Stimulated activated CD8-positive, alpha-beta memory T cell treated with anti-CD3 and anti-CD28 coated beads, Interleukin-4, amount 100 ng/mL, for 48 hours (primary cell): ENCODE measurements around the gene LRRC42.

Source experiments
- DNase-seq: peaks from one replicate; pipeline ENCODE4 v3.0.0-alpha.2; 2020

Gene LRRC42

DNA sequence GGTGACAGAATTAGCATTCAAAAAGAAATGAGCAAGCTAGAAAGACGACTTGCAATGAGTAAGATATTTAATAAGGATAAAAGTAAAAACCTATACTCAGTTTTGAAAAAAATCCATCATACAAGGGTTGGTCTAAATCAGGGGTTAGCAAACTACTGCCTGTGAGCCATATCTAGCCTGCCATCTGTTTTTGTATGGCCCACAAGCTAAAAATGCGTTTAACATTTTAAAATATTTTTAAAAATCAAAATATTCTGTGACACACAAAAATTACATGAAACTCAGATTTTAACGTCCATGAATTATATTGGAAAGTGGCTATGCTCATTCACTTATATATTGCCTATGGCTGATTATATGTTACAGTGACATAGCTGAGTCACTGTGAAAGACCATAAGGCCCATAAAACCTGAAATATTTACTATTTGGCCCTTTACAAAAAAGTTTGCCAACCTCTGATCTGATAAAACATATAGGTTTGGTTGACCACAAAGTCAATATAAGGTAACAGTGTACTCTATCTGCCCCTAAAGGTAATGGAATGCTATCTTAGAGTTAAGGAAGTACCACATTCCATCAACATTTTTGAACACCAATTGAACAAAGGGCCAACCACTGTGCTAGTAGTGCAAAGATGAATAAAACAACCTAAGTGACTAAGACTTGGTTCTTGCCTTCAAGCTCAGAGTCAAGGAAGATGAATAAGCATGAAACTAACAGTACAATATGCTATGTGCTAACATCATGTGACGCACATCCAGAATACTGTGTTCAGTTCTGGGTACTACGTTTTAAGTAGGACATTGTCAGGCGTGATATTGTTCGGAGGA lies 3.8 kb upstream of the LRRC42 start:
- no peak for DNase-seq

DNA sequence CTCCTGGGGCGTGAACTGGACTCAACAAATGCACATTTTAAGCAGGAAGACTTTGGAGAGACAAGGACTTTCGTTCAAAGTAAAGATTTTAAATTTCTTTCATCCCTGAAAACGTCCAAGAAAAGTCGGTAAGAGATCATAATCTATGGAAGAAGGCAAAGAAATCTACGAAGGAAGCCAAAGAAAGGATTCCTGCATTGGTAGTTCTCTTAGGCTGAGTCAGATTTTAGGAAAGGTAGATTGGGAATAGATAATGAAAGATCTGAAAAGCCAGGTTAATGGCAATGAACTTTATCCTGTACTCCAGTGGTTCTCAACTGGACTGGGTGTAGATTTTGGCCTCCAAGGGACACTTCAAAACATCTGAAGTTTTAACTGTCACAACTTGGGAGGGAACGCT lies 3.1 kb upstream of the LRRC42 start:
- no peak for DNase-seq

DNA sequence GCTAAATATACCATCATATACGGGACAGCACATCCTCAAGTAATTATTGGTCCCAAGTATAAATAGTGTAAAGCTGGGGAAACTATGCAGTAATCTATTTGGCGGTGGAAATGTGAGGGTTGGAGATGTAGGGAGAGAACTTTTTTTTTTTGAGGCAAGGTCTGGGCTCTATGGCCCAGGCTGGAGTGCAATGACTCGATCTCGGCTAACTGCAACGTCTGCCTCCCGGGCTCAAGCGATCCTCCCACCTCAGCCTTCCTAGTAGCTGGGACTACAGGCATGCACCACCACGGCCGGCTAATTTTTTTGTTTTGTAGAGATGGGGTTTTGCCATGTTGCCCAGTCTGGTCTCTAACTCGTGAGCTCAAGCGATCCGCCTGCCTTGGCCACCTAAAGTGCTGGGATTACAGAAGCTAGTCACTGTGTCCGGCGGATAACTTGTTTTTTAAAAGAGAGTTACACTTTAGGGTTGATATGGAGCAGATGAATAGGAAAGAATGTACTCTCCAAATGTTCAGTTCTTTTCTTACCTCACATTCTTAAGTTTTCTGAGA lies 2.6 kb upstream of the LRRC42 start:
- no peak for DNase-seq

DNA sequence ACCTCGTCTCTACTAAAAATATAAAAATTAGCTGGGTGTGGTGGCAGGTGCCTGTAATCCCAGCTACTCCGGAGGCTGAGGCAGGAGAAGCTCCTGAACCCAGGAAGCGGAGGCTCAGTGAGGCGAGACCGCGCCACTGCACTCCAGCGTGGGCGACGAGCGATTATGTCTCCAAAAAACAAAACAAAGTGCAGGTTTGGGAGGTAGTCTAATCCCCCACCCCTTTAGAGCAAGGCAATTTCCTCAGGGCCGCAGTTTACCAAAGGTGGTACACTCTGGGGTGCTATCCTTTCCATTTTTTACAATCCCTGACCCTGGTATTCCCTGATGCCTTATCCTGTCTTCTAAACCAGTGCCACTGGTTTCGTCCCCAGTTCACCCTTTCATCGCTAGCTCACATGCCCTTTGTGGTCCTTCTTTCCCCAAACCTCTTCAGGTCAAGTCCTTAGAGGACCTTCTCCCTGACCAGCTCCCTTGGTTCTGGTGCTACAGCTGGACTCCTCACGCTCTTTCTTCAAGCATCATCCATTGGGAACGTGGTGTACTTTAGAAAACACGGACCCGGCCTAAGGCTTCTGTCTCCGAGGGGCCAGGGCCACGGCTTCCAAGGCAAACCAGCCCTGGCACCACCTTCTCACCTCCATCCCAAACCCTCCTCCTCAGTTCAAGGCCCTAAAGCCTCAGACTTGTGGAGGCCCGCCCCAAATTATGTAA lies 1.5 kb upstream of the LRRC42 start:
- DNase-seq, result no peak

DNA sequence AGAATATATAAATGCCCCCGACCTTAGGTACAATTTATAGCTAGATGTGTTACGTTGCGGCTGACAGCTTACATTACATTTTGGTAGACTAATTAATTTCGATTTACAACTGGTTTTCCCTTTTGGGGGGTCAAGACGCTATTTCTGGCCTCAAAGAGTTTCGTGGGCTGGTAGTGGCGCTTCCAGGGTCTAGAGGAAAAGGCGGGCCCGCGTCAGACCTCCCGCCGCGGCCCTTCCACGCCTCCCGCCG lies 1.0 kb upstream of the LRRC42 start:
- no peak for DNase-seq

DNA sequence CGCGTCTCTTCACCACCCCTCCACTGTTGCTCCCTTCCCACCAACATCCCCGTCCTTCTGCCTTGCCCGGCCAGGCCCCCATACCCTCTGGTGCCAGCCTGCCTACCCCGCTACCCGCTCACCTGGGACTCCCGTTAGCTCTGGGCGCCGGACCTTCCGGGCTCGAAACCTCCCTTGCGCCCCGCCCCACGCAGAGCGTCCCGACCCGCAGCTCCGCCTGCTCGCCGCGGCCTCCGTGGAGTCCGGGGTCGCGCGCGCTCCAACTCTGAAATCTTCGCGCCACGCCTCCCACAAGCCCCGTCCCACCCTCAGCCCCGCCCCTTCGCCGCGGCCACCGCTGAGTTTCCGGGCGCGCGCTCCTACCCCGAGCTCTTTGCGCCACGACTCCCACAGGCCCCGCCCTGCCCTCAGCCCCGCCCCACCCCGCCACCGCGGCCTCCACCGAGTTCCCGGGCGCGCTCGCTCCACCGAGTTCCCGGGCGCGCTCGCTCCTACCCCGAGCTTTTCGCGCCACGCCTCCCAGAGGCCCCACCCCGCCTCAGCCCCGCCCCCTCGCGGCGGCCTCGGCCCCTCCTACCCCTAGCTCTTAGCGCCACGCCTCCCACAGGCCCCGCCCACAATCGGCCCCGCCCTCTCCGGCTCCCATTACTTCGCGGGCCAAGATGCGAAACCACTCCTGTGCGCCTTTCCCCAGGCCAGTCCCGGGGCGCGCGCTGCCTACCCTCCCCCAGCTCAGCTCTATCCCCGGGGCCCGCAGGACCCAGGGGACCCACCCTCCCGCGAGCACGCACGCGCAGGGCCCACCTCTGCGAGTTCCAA lies 508 bp upstream of the LRRC42 start, which contains the start of gene IFT25:
TSS of gene IFT25 (minus strand) at position 267 of the 819 bp plus-strand sequence. CDS start 5,617 bp downstream, outside the sequence.
- DNase-seq, result peak; percentile 100

DNA sequence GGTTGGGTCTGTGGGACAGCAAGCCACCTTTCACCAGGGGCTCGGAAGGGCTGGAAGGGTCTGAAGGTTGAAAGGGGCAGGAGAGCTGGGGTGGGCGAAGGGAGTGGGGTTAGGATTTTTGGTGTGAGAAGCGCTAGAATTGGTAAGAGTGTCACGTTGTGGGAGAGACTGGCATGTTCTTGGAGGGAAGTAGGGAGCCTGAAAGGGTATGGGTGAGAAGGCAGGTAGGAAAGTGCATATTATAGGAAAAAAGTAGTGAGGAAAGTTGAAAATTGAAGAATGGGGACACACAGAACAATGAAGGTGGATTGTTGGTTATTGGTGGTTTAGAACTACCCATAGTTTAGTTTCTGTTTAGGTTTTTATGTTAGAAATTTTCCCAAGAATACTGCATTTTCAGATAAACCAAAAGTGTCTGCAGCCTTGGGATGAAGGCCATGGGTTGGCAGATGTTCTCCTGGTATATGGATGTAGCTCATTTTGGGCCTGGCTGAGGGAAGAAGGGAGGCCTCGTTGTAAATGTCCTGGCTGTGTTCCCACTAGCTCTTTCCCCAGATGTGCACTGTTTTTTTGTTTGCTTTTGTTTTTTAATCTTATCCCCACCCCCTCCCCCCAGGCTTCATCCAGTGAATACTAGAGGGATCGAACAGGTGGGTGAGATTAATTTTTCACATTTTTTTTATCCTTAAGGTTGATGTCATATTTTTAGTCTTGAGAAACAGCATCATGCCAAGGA lies 1.2 kb downstream of the LRRC42 start:
- DNase-seq, result no peak

DNA sequence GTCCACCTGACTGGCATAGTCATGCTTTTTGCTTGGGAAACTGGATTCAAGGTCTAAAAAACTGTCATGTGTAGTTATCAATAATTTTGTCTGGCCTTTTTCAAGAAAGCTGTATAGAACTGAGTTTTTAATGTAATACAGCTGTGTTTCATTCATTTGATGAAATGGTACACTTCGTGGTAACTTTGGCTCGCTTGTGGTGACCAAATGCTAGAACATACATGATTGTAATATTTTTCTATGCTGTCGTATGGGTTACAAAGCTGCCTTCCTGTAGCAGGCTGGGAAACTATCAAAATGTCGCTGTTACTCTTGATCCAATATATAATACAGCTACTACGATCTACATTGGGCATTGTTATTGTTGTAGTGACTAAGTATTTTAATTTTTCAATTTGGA lies 2.1 kb downstream of the LRRC42 start:
- no peak for DNase-seq

DNA sequence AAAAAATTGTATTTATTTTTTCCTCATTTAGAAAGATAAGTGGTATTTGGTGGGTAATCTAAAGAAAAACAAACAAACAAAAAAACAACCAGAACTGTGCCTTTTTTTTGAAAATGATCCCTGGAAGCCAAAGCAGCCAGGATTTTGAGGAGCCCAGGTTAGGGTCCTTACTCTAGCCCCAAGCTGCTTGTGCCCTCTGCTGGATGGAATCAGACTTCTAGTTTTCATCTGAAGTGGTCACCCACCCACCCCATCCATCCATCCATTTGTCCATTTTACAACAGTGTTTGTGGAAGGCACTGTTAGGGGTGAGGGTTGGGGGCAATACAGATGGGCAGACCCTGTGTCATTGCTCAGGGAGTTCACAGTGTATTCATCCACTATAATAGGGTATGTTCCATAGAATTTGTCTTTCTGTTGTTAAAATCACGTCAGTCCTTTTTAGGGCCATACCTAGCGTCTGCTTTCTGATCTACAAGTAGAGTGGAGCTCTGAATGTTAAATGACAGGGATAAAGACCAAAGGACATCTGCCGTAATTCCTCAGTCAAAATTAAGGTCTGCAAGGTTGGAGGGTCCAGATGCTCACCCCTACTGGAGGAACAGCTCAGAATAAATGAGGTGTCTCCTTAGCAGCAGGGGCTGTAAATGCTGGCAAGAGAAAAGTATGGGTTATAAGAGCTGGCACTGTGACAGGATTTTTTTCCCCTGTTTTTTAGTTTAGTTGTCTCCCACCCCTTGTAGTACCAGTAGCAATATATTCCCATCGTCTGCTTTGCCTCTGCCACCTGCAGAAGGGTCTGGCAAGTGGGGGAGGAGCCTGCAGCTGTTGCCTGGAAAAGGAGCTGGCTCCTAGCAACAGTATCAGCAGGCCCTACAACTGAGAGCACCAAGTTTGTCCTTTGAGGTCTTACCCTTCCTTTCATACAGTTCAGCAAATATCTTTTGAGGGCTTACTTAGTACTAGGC lies 3.2 kb downstream of the LRRC42 start:
- DNase-seq, result peak; percentile 37

DNA sequence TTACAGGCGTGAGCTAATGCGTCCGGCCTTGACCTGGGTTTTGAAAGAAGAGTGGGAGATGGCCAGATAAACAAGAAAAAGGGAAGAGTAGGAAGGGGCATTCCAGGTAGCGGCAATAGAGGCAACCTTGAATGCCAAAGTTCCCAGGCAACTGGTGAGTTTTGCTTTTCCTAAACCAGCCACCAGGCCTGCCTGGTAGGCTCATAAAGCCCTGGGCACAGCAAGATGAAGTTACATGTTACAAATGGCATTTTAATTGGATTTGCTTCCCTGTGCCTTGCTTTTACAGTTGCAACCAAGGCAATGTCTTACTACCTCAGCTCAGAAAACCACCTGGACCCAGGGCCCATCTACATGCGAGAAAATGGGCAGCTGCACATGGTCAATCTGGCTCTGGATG lies 5.5 kb downstream of the LRRC42 start:
- no peak for DNase-seq

DNA sequence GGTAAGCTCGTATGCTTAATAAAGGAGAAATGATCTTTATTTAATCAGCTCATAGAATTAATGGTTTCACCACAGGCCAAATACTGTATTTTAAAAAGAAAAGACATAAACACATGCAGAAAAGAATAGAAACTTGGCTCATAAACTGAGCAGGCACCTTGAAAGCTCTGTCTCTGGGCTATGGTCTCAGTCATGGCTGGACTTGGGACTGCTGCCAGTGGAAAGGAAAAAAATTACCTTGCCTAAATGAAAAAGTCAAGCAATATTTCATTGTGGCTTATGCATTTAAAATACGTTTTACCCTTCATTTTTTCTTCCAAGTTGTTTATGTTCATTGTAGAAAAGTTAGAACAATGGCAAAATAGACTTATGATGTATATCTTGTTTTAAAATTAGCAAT lies 8.0 kb downstream of the LRRC42 start:
- DNase-seq, result no peak

DNA sequence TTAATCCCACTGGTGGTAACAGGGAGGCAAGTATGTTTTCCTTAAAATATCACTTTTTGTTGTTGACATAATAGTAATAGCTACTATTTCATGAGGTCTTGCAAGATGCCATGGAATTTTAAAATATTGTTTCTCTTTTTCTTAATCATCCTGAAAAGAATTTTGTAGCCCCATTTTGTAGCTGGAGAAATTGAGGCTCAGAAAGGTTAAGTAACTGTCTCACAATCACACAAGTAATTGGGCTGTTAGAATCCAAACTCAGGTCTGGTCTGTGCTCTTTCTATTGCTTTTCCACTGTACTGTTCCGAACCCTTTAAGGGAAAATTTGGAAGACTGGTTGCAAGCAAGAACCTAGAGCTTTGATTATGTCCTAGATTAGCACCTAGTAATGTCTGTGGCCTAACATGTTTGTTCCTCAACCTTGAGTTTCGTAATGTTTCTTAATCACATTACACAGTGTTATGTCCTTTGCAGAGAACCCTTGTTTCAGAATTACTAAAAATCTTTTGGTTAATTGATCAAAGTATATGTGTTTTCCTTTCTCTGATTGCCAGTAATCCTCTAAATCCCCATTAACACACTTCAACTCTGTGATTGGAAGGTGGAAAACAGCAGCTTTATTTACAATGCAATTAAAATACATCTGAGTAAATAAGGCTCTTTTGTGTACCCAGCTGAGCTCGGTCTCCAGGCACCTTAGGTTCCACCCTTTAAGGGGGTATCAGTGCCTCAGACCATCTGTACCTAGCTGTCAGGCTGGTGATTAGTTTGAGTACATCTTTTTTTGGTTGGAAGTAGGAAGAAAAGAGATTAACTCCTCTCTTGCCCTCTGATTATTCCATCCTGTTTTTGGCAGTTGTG lies 10.4 kb downstream of the LRRC42 start:
- DNase-seq, result no peak

DNA sequence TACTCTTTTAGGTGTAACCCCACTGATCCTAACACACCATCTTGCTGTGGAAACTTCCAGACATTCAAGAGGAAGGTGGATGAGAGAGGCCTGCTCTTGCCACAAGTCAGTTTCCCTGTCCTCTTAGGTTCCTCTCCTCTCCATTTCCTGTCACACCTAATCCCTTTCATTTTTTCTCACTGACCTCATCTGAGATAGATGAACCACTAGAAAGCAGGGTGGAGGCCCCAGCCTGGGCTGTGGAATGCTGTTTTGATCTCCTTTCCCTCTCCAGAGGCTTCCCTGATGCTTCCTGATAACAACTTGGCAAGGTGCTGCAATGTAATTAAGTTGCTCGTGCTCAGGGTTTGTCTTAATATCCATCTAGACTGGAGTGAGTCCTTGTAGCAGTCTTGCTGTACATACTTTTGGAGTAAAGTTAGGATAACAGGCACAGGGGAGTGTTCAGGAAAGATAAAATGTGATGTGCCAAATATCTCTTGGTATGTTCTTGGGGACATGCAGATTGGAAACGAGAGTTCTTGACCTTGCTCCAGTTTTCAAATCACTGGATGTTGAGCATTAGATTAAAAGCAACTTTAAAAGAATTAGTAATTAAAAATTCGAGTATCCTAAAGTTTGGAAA lies 11.2 kb downstream of the LRRC42 start:
- DNase-seq, result no peak

DNA sequence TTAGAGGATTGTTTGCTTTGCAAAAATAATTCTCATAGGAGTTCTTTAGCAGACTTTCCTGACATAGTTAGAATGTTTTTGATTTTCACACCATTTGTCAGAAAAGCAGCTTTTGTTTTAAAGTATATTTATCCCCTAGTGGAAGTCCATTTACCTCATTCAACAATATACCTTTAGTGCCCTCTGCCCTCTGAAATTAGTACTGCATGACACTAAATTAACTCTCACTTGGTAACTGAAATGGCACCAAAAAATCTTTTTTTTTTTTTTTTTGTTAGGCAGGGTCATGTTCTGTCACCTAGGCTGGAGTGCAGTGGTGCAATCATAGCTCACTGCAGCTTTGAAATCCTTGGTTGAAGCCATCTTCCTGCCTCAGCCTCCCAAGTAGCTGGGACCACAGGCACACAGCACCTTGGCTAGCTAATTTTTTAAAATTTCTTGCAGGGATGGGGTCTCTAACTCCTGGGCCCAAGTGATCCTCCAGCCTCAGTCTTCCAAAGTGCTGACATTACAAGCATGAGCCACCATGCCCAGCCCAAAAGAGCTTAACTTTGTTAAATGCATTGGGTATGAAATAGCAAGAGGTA lies 13.6 kb downstream of the LRRC42 start:
- DNase-seq, result no peak

DNA sequence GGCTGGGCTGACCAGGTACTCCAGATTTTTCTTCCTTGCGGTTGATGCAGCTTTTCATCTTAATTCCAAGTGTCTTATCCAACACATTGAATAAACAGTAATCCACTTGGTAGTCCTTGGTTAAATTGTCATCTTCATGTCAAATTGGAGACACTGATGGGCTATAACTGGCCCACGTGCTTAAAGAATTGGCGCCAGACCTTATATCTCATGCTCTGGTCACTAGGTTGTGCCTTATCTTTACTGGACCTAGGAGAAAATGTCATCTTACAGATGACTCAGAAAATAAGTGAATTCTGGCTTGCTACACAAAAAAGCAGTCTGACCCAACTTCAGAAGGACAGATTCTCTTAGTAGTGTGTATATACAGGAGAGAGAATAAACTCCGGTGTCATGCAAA lies 16.2 kb downstream of the LRRC42 start:
- no peak for DNase-seq

DNA sequence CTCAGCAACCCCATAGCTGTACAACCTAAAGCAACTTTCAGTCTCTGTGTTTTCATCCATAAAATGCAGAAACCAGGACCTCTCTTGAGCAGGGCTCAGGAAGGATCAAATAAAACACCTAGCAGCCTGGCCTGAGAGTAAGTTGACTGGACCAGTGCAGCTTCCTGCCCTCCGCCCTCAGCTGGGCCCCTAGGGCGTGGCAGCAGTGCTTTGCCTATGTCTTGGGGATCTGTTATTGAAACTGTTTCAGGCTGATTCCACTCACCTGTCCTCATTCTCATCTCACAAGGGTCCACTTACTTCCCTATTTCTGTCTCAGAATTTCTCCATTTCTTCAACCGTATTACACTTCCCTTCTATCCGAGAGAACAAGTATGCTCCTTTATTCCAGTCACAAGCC lies 17.3 kb downstream of the LRRC42 start:
- DNase-seq, result no peak

DNA sequence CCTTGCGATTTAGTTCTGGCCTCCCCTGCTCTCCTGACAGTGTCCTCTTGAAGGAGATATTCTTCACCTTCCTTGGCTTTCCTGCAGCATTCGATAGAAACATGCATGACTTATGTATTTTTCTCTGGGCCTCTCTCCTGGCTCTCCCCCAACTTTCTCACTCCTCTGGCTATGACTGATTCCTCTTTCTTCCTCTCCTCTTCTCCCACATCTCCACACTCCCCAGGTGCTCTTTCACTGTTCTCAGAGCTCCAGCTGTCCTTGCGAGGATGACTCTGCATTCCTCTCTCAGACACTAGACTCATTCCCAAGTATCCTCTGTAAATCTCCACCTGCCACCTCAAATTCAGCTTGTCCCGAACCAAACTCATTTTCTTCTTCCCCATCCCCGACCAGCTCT lies 18.0 kb downstream of the LRRC42 start:
- DNase-seq, result no peak

DNA sequence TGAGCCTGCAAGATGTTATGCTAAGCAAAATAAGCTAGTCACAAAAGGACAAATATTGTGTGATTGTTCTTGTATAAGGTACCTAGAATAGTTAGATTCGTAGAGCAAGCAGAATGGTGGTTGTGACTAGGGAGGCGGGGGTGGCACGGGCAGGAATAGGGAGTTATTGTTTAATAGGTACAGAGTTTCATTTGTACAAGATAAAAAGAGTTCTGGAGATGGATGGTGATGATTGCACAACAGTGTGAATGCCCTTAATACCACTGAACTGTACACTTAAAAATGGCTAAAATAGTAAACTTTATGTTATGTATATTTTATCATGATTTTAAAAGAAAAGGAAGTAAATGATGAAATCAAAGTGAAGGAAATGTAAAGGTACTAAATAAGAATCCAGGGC lies 20.6 kb downstream of the LRRC42 start:
- DNase-seq, result no peak

DNA sequence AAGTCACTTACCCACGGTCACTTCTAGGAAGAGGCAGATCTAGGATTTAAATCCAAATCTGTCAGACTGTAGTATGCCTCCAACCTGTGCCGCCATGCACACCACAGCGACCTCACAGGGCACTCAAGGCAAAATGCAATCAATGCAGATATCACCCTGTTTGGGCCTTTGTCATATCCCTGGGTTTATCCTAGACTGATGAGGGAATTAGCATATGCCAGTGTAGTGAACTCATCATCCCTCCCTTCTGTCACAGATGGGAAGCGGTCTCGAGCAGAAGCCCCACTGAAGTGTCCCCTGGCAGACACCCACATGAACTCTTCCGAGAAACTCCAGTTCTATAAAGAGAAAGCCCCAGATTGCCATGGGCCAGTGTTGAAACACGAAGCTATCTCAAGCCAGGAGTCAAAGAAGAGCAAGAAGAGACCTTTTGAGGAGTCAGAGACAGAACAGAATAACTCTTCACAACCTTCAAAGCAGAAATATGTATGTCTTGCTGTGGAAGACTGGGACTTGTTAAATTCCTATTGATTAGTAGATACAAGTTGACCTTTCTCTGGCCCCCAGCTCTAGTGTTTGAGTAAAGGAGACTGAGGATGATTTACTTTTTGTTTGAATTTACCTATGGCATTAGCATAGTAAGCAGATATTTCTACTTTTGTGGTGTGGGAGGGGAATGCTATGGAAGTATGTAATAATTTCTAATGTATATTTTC lies 21.4 kb downstream of the LRRC42 start:
- DNase-seq, result no peak
